ENCODE data around the gene APBB2. TPM values are rescaled to one million over a fixed set of nuclear protein-coding genes. Genes with fewer than 3 reads are reported as not detected.

APBB2 gene
- total RNA-seq, 1 donor from 2014 or later = 23.5 TPM

DNA sequence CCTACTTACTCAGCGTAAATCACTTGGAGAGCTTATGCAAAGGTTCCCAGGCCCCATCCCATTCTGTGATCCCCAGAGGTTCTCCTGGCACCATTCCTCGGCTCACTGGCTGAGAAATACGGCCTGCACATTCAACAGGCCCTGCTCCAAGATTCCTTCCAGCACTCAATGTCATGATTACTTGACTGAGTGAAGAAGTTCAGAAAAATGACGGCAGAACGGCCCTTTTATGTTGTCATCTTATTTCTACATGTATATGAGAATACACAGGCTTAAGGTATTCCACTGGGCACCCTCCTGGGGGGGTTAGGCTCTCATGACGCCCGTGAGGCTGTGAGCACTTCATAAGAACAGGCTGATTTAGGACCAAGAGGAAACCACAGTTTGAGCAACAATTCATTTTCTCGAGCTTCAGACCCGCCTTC is 274.0 kb downstream of the APBB2 start:
- Histone ChIP-seq H3K9me3 (replicated peaks) (no peaks in the 10 kb centered on the region), H3K27ac (replicated peaks) (peak overlapping the region; percentile 60), H3K4me3 (no peak overlapping the region), H3K27me3 (ENCODE audit: low read depth) (no peaks in the 10 kb centered on the region), H3K4me1 (peaks cover 52% of the 10 kb centered on the region), H3K36me3 (peaks cover 8% of the 10 kb centered on the region)
- peak; percentile 82 for DNase-seq
- TF ChIP-seq, protein P1, sequence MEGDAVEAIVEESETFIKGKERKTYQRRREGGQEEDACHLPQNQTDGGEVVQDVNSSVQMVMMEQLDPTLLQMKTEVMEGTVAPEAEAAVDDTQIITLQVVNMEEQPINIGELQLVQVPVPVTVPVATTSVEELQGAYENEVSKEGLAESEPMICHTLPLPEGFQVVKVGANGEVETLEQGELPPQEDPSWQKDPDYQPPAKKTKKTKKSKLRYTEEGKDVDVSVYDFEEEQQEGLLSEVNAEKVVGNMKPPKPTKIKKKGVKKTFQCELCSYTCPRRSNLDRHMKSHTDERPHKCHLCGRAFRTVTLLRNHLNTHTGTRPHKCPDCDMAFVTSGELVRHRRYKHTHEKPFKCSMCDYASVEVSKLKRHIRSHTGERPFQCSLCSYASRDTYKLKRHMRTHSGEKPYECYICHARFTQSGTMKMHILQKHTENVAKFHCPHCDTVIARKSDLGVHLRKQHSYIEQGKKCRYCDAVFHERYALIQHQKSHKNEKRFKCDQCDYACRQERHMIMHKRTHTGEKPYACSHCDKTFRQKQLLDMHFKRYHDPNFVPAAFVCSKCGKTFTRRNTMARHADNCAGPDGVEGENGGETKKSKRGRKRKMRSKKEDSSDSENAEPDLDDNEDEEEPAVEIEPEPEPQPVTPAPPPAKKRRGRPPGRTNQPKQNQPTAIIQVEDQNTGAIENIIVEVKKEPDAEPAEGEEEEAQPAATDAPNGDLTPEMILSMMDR (IDR thresholded peaks at IDR 0.05; ENCODE audit: borderline replicate concordance) = no peak
- intact Hi-C loops (cut with micrococcal nuclease) = no loop called here

- TF ChIP-seq, protein P1 (IDR thresholded peaks at IDR 0.05; ENCODE audit: borderline replicate concordance) = no peak
- intact Hi-C loops (cut with micrococcal nuclease) = no loop called here
- Histone ChIP-seq H3K36me3 (peaks cover 9% of the 10 kb centered on the region), H3K27me3 (ENCODE audit: low read depth) (no peaks in the 10 kb centered on the region), H3K27ac (replicated peaks) (peak overlapping the region; percentile 60), H3K4me3 (no peak overlapping the region), H3K9me3 (replicated peaks) (no peaks in the 10 kb centered on the region), H3K4me1 (peaks cover 52% of the 10 kb centered on the region)
- DNase-seq = no peak
These were observed 274.5 kb downstream of the APBB2 start for GRCh38 chr4:40939856-40940255.

GRCh38 chr4:40938337-40938736 is 276.0 kb downstream of the APBB2 start:
- H3K4me1 ChIP-seq = peaks cover 47% of the 10 kb centered on the region
- TF ChIP-seq, protein P1 (IDR thresholded peaks at IDR 0.05; ENCODE audit: borderline replicate concordance) = no peak

GRCh38 chr4:40937140-40937725 is 277.1 kb downstream of the APBB2 start:
- DNase-seq = no peak
- no peak overlapping the region for H3K27ac ChIP-seq (replicated peaks)
- H3K4me3 ChIP-seq = no peak overlapping the region
- H3K36me3 ChIP-seq = peaks cover 10% of the 10 kb centered on the region
- H3K4me1 ChIP-seq = peaks cover 36% of the 10 kb centered on the region
- intact Hi-C loops (cut with micrococcal nuclease) = no loop called here
- TF ChIP-seq, protein P1 (IDR thresholded peaks at IDR 0.05; ENCODE audit: borderline replicate concordance) = no peak
- H3K9me3 ChIP-seq (replicated peaks) = no peaks in the 10 kb centered on the region
- H3K27me3 ChIP-seq (ENCODE audit: low read depth) = no peaks in the 10 kb centered on the region

More at GRCh38 chr4:40938337-40938736, 276.0 kb downstream of the APBB2 start:
- H3K4me3 ChIP-seq = no peak overlapping the region
- intact Hi-C loops (cut with micrococcal nuclease) = no loop called here
- H3K27ac ChIP-seq (replicated peaks) = peak overlapping the region; percentile 60
- H3K27me3 ChIP-seq (ENCODE audit: low read depth) = no peaks in the 10 kb centered on the region
- DNase-seq = no peak
- H3K9me3 ChIP-seq (replicated peaks) = no peaks in the 10 kb centered on the region
- peaks cover 10% of the 10 kb centered on the region for H3K36me3 ChIP-seq

GRCh38 chr4:40934676-40935075 is 279.7 kb downstream of the APBB2 start:
- Histone ChIP-seq H3K4me1 (peaks cover 20% of the 10 kb centered on the region), H3K27me3 (ENCODE audit: low read depth) (no peaks in the 10 kb centered on the region), H3K4me3 (no peak overlapping the region), H3K36me3 (peaks cover 10% of the 10 kb centered on the region), H3K27ac (replicated peaks) (no peak overlapping the region), H3K9me3 (replicated peaks) (no peaks in the 10 kb centered on the region)
- no peak for DNase-seq
- intact Hi-C loops (cut with micrococcal nuclease) = no loop called here
- TF ChIP-seq, protein P1 (IDR thresholded peaks at IDR 0.05; ENCODE audit: borderline replicate concordance) = no peak

Data from left ventricle myocardium inferior (tissue), 1 donor.